GM19372 (cell line): Measurements from ENCODE around the gene RAPGEF6.
"Not testable (repeated sequence)": the region's sequence is repeated elsewhere in the genome, so short reads cannot be mapped to it uniquely, and the experiment has no call there.

Experiments
- ATAC-seq: cut with Tn5 transposase; IDR thresholded peaks from one replicate; pipeline ENCODE4 v1.9.1; 2021; ENCODE audit warnings: mild to moderate bottlenecking, low read depth, moderate library complexity; ENCODE audit not compliant: unreplicated experiment

The RAPGEF6 gene

GRCh38 chr5:131514316-131515283 lies 120.4 kb downstream of the RAPGEF6 start:
- ATAC-seq, result no peak

GRCh38 chr5:131513780-131514179 lies 121.2 kb downstream of the RAPGEF6 start:
- ATAC-seq, result no peak

- no peak for ATAC-seq
Observed at GRCh38 chr5:131511934-131512333, 123.1 kb downstream of the RAPGEF6 start.

- ATAC-seq, result no peak
Observed at GRCh38 chr5:131509801-131510200, 125.2 kb downstream of the RAPGEF6 start.

- no peak for ATAC-seq
Observed at GRCh38 chr5:131505237-131505908, 129.7 kb downstream of the RAPGEF6 start.

GRCh38 chr5:131496400-131496713 lies 138.7 kb downstream of the RAPGEF6 start:
- peak; percentile 96 for ATAC-seq

GRCh38 chr5:131495536-131496399 lies 139.3 kb downstream of the RAPGEF6 start:
- no peak for ATAC-seq

GRCh38 chr5:131491749-131492148 lies 143.3 kb downstream of the RAPGEF6 start:
- ATAC-seq, result no peak

GRCh38 chr5:131488463-131488862 lies 146.6 kb downstream of the RAPGEF6 start:
- ATAC-seq, result peak; percentile 89

- ATAC-seq, result not testable (repeated sequence)
Observed at GRCh38 chr5:131487371-131487770, 147.7 kb downstream of the RAPGEF6 start.

GRCh38 chr5:131482617-131483016 lies 152.4 kb downstream of the RAPGEF6 start:
- no peak for ATAC-seq

GRCh38 chr5:131481569-131481968 lies 153.5 kb downstream of the RAPGEF6 start:
- no peak for ATAC-seq

- ATAC-seq, result no peak
Observed at GRCh38 chr5:131475541-131475941, 159.5 kb downstream of the RAPGEF6 start.

- ATAC-seq, result no peak
Observed at GRCh38 chr5:131473731-131474130, 161.3 kb downstream of the RAPGEF6 start.

- ATAC-seq, result no peak
Observed at GRCh38 chr5:131466171-131466766, 168.8 kb downstream of the RAPGEF6 start.

GRCh38 chr5:131463656-131464055 lies 171.4 kb downstream of the RAPGEF6 start:
- no peak for ATAC-seq

GRCh38 chr5:131462454-131462853 lies 172.6 kb downstream of the RAPGEF6 start:
- ATAC-seq, result no peak

GRCh38 chr5:131461742-131462141 lies 173.3 kb downstream of the RAPGEF6 start:
- ATAC-seq, result no peak

- ATAC-seq, result no peak
Observed at GRCh38 chr5:131460867-131461572, 174.0 kb downstream of the RAPGEF6 start.

- ATAC-seq, result no peak
Observed at GRCh38 chr5:131460133-131460532, 174.9 kb downstream of the RAPGEF6 start.
